ENCODE data around the gene ST7.
"Not testable (repeated sequence)": the region's sequence is repeated elsewhere in the genome, so short reads cannot be mapped to it uniquely, and the experiment has no call there.

ST7 gene

DNA sequence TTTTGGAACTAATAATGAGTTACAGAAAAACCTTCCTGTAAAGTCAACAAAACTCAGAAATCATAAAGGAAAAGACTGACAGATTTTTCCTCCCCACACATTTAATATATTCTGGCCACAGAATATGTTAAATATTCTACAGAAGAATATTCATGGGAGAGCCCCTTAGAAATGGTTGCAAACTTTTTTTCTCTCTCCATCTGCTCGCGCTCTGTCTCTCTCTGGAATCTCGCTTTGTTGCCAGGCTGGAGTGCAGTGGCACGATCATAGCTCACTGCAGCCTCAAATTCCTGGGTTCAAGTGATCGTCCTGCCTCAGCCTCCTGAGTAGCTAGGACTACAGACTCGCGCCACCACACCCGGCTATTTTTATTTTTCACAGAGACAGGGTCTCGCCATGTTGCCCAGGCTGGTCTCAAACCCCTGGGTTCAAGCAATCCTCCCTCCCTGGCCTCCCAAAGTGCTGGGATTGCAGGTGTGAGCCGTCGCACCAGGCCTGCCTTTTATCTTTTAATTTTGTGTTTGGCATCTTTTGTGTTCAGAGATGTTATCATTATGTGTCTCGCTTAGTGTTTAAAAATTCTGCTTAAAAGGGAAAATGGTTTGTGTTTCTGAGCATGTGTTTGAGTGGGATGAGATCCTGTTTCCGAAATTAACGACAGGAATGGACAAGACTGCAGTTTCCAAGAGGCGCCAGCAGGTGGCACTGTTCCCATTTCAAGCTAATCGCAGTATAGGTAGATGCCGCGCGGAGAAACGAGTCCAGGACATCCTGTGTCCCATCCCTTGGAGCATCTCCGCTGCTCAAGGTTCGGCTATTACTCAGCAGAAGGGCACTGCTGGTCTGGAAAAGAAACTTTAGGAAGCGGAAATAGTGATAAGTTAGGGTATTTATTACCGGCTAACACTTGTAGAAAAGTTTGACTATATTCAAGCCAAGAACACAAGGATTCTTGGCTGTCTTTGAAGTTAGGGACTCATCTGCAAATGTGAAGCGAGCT is 23.1 kb upstream of the ST7 start:
- no peaks in the 10 kb centered on the region for H3K9me3 Mint-ChIP-seq

GRCh38 chr7:116932566-116932965 is 20.7 kb upstream of the ST7 start:
- no peaks in the 10 kb centered on the region for H3K9me3 Mint-ChIP-seq
- no peak overlapping the region for H3K27ac Mint-ChIP-seq
- H3K4me3 Mint-ChIP-seq = no peak overlapping the region
- no peaks in the 10 kb centered on the region for H3K36me3 Mint-ChIP-seq (ENCODE audit: low read depth)
- TF ChIP-seq CTCF (IDR thresholded peaks at IDR 0.05; ENCODE audit: unreplicated experiment in 3 of 3) = no peak
- no peaks in the 10 kb centered on the region for H3K4me1 Mint-ChIP-seq
- peaks cover 18% of the 10 kb centered on the region for H3K27me3 Mint-ChIP-seq (ENCODE audit: low read depth)

More for the DNA sequence above, 23.1 kb upstream of the ST7 start:
- peak; percentile 94 to 96 (median 95) for TF ChIP-seq CTCF (IDR thresholded peaks at IDR 0.05; ENCODE audit: unreplicated experiment in 3 of 3)
- H3K27me3 Mint-ChIP-seq (ENCODE audit: low read depth) = peaks cover 18% of the 10 kb centered on the region
- H3K4me3 Mint-ChIP-seq = no peak overlapping the region
- no peak overlapping the region for H3K27ac Mint-ChIP-seq
- H3K36me3 Mint-ChIP-seq (ENCODE audit: low read depth) = no peaks in the 10 kb centered on the region
- no peaks in the 10 kb centered on the region for H3K4me1 Mint-ChIP-seq

DNA sequence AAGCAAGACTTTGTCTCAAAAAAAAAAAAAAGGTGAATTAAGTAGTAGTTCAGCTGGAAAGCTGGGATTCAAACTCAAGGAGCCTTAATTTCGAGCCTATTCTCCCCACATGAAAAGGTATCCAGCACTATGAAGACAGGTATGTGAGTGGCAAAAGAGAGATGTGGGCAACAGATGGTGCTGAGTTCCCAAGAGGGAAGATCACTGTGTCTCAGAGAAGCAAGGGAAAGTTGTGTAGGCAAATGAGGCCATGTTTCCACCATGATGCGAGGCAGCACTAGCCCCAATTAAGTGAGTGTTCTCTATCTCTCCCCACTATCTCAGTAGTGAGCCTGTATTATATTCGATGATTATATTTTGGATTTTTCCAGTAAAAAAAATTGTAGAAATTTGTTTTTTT is 19.8 kb upstream of the ST7 start:
- H3K36me3 Mint-ChIP-seq (ENCODE audit: low read depth) = no peaks in the 10 kb centered on the region
- no peak for TF ChIP-seq CTCF (IDR thresholded peaks at IDR 0.05; ENCODE audit: unreplicated experiment in 3 of 3)
- no peaks in the 10 kb centered on the region for H3K9me3 Mint-ChIP-seq
- H3K27me3 Mint-ChIP-seq (ENCODE audit: low read depth) = peaks cover 18% of the 10 kb centered on the region
- no peak overlapping the region for H3K27ac Mint-ChIP-seq
- H3K4me3 Mint-ChIP-seq = no peak overlapping the region
- H3K4me1 Mint-ChIP-seq = no peaks in the 10 kb centered on the region

GRCh38 chr7:116934580-116934979 is 18.7 kb upstream of the ST7 start:
- Mint-ChIP-seq H3K27ac (no peak overlapping the region), H3K27me3 (ENCODE audit: low read depth) (peaks cover 18% of the 10 kb centered on the region), H3K4me3 (no peak overlapping the region), H3K9me3 (no peaks in the 10 kb centered on the region), H3K36me3 (ENCODE audit: low read depth) (no peaks in the 10 kb centered on the region), H3K4me1 (no peaks in the 10 kb centered on the region)
- no peak for TF ChIP-seq CTCF (IDR thresholded peaks at IDR 0.05; ENCODE audit: unreplicated experiment in 3 of 3)

- not testable (repeated sequence) for H3K4me3 Mint-ChIP-seq
These were observed 16.5 kb upstream of the ST7 start for GRCh38 chr7:116936844-116937243.

GRCh38 chr7:116938678-116939077 is 14.6 kb upstream of the ST7 start:
- Mint-ChIP-seq H3K4me1 (no peaks in the 10 kb centered on the region), H3K9me3 (no peaks in the 10 kb centered on the region), H3K27me3 (ENCODE audit: low read depth) (no peaks in the 10 kb centered on the region), H3K27ac (no peak overlapping the region), H3K36me3 (ENCODE audit: low read depth) (no peaks in the 10 kb centered on the region), H3K4me3 (no peak overlapping the region)
- no peak for TF ChIP-seq CTCF (IDR thresholded peaks at IDR 0.05; ENCODE audit: unreplicated experiment in 3 of 3)

More at GRCh38 chr7:116936844-116937243, 16.5 kb upstream of the ST7 start:
- H3K4me1 Mint-ChIP-seq; H3K36me3 Mint-ChIP-seq (ENCODE audit: low read depth); H3K27ac Mint-ChIP-seq; H3K27me3 Mint-ChIP-seq (ENCODE audit: low read depth); H3K9me3 Mint-ChIP-seq: not testable (repeated sequence)

Data from nephron (organoid).